Measurements from ENCODE around the gene TTPAL. TPM values are rescaled to one million over a fixed set of nuclear protein-coding genes. Genes with fewer than 3 reads are reported as not detected.

Gene TTPAL
- total RNA-seq, 2 donors from 2014 or later, result 7.3 to 17.6 TPM

GRCh38 chr20:44494266-44494665 is 18.6 kb downstream of the TTPAL start:
- Histone ChIP-seq H3K36me3 (peaks cover 39% of the 10 kb centered on the region), H3K9me3 (no peaks in the 10 kb centered on the region), H3K27ac (peak overlapping the region; percentile 36 to 52), H3K4me3 (no peak overlapping the region), H3K27me3 (replicated peaks; ENCODE audit: insufficient read depth) (no peaks in the 10 kb centered on the region), H3K4me1 (ENCODE audit: control insufficient read depth in 1 of 2, low read depth in 2 of 2) (peaks cover 24 to 26% of the 10 kb centered on the region in 2 donors)
- ATAC-seq (ENCODE audit: insufficient number of reproducible peaks, low FRiP score, low read depth), result peak; percentile 22
- TF ChIP-seq CTCF (IDR thresholded peaks at IDR 0.05), result no peak
- DNase-seq (ENCODE audit: low spot score), result no peak

- TF ChIP-seq CTCF (IDR thresholded peaks at IDR 0.05), result no peak
- Histone ChIP-seq H3K9me3 (no peaks in the 10 kb centered on the region), H3K4me3 (no peak overlapping the region), H3K27ac (peak overlapping the region; percentile 46 to 52), H3K4me1 (ENCODE audit: control insufficient read depth in 1 of 2, low read depth in 2 of 2) (peaks cover 24 to 26% of the 10 kb centered on the region in 2 donors), H3K27me3 (replicated peaks; ENCODE audit: insufficient read depth) (no peaks in the 10 kb centered on the region), H3K36me3 (peaks cover 41% of the 10 kb centered on the region)
- ATAC-seq (ENCODE audit: insufficient number of reproducible peaks, low FRiP score, low read depth) (no peak), DNase-seq (ENCODE audit: low spot score) (no peak)
These were observed 19.0 kb downstream of the TTPAL start for GRCh38 chr20:44494681-44495080.

GRCh38 chr20:44495257-44495656 is 19.6 kb downstream of the TTPAL start:
- peaks cover 40% of the 10 kb centered on the region for H3K36me3 ChIP-seq

GRCh38 chr20:44495802-44496481 is 20.3 kb downstream of the TTPAL start:
- no peak for ATAC-seq (ENCODE audit: insufficient number of reproducible peaks, low FRiP score, low read depth)
- Histone ChIP-seq H3K36me3 (peaks cover 45% of the 10 kb centered on the region), H3K9me3 (no peaks in the 10 kb centered on the region), H3K4me1 (ENCODE audit: control insufficient read depth in 1 of 2, low read depth in 2 of 2) (peaks cover 24 to 26% of the 10 kb centered on the region in 2 donors), H3K4me3 (no peak overlapping the region), H3K27ac (peak overlapping the region; percentile 46 to 52), H3K27me3 (replicated peaks; ENCODE audit: insufficient read depth) (no peaks in the 10 kb centered on the region)
- no peak for DNase-seq (ENCODE audit: low spot score)
- TF ChIP-seq CTCF (IDR thresholded peaks at IDR 0.05), result no peak

More at GRCh38 chr20:44495257-44495656, 19.6 kb downstream of the TTPAL start:
- Histone ChIP-seq H3K4me3 (no peak overlapping the region), H3K27ac (peak overlapping the region; percentile 46 to 52), H3K4me1 (ENCODE audit: control insufficient read depth in 1 of 2, low read depth in 2 of 2) (peaks cover 24 to 26% of the 10 kb centered on the region in 2 donors), H3K27me3 (replicated peaks; ENCODE audit: insufficient read depth) (no peaks in the 10 kb centered on the region), H3K9me3 (no peaks in the 10 kb centered on the region)
- DNase-seq (ENCODE audit: low spot score) (no peak), ATAC-seq (ENCODE audit: insufficient number of reproducible peaks, low FRiP score, low read depth) (no peak)
- no peak for TF ChIP-seq CTCF (IDR thresholded peaks at IDR 0.05)

- H3K36me3 ChIP-seq, result peaks cover 52% of the 10 kb centered on the region
- no peaks in the 10 kb centered on the region for H3K27me3 ChIP-seq (replicated peaks; ENCODE audit: insufficient read depth)
- peaks cover 18 to 21% of the 10 kb centered on the region in 2 donors for H3K4me1 ChIP-seq (ENCODE audit: control insufficient read depth in 1 of 2, low read depth in 2 of 2)
- peak overlapping the region in 1 of 2 donors; percentile 20 for H3K27ac ChIP-seq
- DNase-seq (ENCODE audit: low spot score) (no peak), ATAC-seq (ENCODE audit: insufficient number of reproducible peaks, low FRiP score, low read depth) (no peak)
- TF ChIP-seq CTCF (IDR thresholded peaks at IDR 0.05), result no peak
- H3K9me3 ChIP-seq, result no peaks in the 10 kb centered on the region
- no peak overlapping the region for H3K4me3 ChIP-seq
These were observed 21.3 kb downstream of the TTPAL start for GRCh38 chr20:44496976-44497375.

Data from thoracic aorta (tissue), 2 donors.